NT2/D1 (cell line): Measurements from ENCODE around the gene ZNF467.

Source experiments
- DNase-seq: peaks from one replicate; pipeline ENCODE4 v3.0.0-alpha.2; 2011; ENCODE audit warnings: low read depth, low spot score
- H3K27me3 ChIP-seq: 2 replicates; pipeline ENCODE4 v1.6.0; 2011; ENCODE audit warnings: mild to moderate bottlenecking; ENCODE audit not compliant: insufficient read length, insufficient read depth
- H3K36me3 ChIP-seq: 2 replicates; pipeline ENCODE4 v1.6.1; 2011; ENCODE audit warnings: mild to moderate bottlenecking, low read length, mixed read lengths; ENCODE audit not compliant: insufficient read depth, insufficient read length
- H3K4me1 ChIP-seq: 2 replicates; pipeline ENCODE4 v1.5.1; 2011; ENCODE audit not compliant: insufficient read depth, insufficient read length
- H3K4me3 ChIP-seq: 2 replicates; pipeline ENCODE4 v1.5.1; 2011; ENCODE audit warnings: low read depth; ENCODE audit not compliant: insufficient read length
- H3K9ac ChIP-seq: 2 replicates; pipeline ENCODE4 v1.6.0; 2011; ENCODE audit warnings: low read depth; ENCODE audit not compliant: insufficient read length
- H3K9me3 ChIP-seq: 2 replicates; pipeline ENCODE4 v1.5.1; 2011; ENCODE audit warnings: mild to moderate bottlenecking, low read length; ENCODE audit not compliant: insufficient read depth
- SUZ12 ChIP-seq: IDR thresholded peaks from 2 replicates; pipeline ENCODE4 v1.6.1; 2011; ENCODE audit not compliant: insufficient read length, insufficient read depth; ENCODE audit errors: extremely low read depth
- YY1 ChIP-seq: IDR thresholded peaks from 2 replicates; pipeline ENCODE4 v1.6.1; 2011; ENCODE audit not compliant: insufficient read length, insufficient read depth
- ZNF274 ChIP-seq: IDR thresholded peaks from 2 replicates; pipeline ENCODE4 v1.6.1; 2011; ENCODE audit warnings: mild to moderate bottlenecking, low read depth, low read length

ZNF467 gene

GRCh38 chr7:149751043-149751775 is 22.2 kb downstream of the ZNF467 start:
- H3K4me3 ChIP-seq: no peak overlapping the region
- no peaks in the 10 kb centered on the region for H3K4me1 ChIP-seq
- H3K27me3 ChIP-seq: no peaks in the 10 kb centered on the region
- H3K36me3 ChIP-seq: no peaks in the 10 kb centered on the region
- no peak for TF ChIP-seq YY1
- TF ChIP-seq ZNF274: no peak
- no peak for TF ChIP-seq SUZ12
- peaks cover 6% of the 10 kb centered on the region; the same call in 1 of the 2 replicates for H3K9me3 ChIP-seq
- no peak for DNase-seq
- no peak overlapping the region for H3K9ac ChIP-seq

DNA sequence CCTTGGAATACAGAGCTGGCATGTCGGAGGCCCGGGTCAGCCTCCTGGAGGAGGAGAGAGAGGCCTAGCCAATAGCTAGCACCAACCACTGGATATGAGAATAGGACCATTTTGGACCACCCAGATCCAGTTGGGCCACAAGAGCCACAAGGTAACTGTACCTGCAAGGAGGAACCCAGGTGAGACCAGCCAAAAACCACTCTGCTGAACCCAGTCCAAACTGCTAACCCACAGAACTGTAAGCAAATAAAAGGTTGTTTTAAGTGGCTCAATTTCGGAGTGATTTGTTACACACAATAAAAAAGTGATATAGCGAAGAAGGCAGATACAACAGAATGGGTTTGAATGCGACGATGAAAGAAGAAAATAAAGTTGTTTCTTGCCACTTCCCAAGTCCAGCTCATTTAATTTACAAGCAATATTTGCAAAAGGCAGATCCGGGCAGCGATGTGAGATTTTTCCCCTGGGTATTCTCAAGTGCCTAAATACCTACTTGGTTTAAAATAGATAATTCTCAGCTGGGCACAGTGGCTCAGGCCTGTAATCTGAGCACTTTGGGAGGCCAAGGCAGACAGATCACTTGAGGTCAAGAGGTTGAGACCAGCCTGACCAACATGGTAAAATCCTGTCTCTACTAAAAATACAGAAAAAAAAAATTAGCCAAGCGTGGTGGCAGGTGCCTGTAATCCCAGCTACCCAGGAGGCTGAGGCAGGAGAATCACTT is 23.1 kb downstream of the ZNF467 start:
- DNase-seq: no peak
- TF ChIP-seq SUZ12 (no peak), ZNF274 (no peak), YY1 (no peak)
- no peak overlapping the region for H3K4me3 ChIP-seq
- no peak overlapping the region for H3K9ac ChIP-seq
- H3K4me1 ChIP-seq: no peaks in the 10 kb centered on the region
- peaks cover 6% of the 10 kb centered on the region; the same call in 1 of the 2 replicates for H3K9me3 ChIP-seq
- no peaks in the 10 kb centered on the region for H3K27me3 ChIP-seq
- H3K36me3 ChIP-seq: no peaks in the 10 kb centered on the region

DNA sequence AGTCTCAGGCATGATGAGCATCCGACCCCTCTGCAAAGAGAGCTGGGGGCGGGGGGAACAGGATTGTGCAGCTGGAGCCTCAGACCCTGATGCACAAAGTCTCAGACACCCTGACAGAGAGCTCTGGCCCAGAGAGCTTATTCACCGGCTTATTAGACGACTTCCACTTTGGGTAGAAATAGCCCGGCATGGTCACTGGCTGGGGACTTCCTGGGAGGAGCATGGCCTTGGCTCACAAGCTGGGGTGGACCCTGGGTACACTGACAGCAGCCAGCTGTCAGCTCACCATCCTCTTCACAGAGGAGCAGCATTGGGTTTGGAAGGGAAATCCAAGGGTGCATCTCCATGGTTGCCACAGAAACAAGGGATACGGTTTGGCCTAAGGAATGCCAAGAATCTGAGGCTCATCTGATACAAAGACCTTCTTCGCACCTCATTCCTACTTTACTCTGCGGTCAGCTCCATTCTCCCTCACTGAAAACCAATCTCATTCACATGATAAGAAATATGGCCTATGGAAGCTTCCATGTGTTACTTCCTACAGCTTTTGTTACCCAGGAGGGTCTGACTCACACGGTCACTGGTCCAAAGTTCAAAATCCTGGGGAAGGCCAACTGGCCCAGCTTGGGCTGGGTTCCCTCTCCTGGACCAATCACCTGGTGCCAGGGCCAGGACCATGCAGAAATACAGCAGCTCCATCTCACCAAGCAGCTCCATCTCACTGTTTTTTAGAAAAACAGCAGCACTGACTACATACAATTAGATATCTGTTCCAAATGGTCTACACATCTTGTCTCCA is 25.1 kb downstream of the ZNF467 start:
- Histone ChIP-seq H3K9me3 (peaks cover 6% of the 10 kb centered on the region; the same call in 1 of the 2 replicates), H3K27me3 (no peaks in the 10 kb centered on the region), H3K36me3 (no peaks in the 10 kb centered on the region), H3K9ac (no peak overlapping the region), H3K4me3 (no peak overlapping the region), H3K4me1 (no peaks in the 10 kb centered on the region)
- DNase-seq: no peak
- TF ChIP-seq ZNF274 (no peak), SUZ12 (no peak), YY1 (no peak)

DNA sequence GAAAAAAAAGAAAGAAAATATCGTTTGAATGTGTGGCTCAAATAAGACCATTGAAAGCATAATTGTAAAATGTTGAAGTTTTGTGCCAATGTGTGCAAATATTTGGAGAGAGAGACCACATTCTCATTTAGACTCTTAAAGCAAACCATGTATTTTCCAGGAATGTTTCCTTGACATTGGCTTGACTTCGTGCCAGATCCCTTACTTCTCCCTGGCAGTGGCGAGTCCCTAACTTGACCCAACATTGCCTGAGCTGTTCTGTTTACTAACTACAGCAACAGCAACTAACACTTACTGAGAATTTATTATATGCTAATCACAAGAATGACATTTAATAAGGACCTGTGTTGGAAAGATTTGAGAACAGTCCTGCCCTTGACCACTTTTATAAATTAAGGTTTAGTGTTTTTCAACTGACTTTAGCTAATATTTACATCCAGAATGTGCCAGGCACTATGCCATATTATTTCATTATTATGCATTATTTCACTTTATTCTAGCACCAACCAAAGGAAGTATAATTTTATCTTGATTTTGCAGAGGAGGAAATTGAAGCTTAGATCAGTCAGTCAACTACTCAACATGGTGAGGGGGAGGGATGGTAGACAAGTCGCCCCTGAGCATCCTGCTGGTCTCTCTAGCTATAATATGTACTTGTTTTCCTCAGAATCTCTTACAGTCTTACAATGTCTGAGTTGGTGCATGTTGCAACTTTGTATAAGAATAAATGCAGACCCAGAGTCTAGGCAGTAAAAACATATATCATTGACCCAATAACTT is 29.7 kb downstream of the ZNF467 start:
- H3K36me3 ChIP-seq: no peaks in the 10 kb centered on the region
- H3K4me3 ChIP-seq: no peak overlapping the region
- TF ChIP-seq SUZ12 (no peak), ZNF274 (no peak), YY1 (no peak)
- no peak for DNase-seq
- no peaks in the 10 kb centered on the region for H3K9me3 ChIP-seq
- H3K27me3 ChIP-seq: no peaks in the 10 kb centered on the region
- no peak overlapping the region for H3K9ac ChIP-seq
- H3K4me1 ChIP-seq: no peaks in the 10 kb centered on the region

DNA sequence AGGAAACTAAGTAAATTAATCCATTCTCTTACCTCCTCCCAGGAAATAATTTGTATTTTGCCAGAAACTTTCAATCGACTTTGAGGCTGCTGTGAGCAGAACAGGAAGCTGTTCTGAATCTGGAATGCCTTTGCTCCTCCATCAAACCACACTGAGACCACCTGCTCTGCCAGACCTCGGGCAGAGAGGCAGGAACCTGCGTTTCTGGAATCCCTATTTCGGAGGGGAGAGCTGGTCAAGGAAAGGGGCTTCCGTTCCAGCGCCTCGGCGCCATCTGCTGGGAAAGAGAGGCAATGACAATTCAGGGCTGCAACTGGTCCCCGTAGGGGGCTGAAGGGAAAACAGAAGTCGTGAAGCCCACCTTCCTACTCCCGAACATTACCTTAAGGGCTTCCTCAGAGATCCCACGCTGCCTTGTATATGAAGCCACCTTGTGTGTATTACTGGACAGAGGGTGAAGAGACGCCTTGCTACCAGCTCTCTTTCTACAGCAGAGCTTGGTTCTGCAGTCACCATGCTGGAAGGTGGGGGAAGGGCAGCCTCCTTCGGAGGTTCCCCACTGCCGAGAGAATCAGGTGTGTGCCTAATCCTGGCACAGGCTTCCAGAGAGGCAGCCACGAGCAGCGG is 31.2 kb downstream of the ZNF467 start:
- Histone ChIP-seq H3K4me3 (peak overlapping the region; percentile 16), H3K9ac (peak overlapping the region; percentile 33), H3K27me3 (no peaks in the 10 kb centered on the region), H3K9me3 (no peaks in the 10 kb centered on the region), H3K36me3 (no peaks in the 10 kb centered on the region), H3K4me1 (no peaks in the 10 kb centered on the region)
- DNase-seq: peak; percentile 57
- no peak for TF ChIP-seq SUZ12
- TF ChIP-seq ZNF274: no peak
- TF ChIP-seq YY1: no peak

DNA sequence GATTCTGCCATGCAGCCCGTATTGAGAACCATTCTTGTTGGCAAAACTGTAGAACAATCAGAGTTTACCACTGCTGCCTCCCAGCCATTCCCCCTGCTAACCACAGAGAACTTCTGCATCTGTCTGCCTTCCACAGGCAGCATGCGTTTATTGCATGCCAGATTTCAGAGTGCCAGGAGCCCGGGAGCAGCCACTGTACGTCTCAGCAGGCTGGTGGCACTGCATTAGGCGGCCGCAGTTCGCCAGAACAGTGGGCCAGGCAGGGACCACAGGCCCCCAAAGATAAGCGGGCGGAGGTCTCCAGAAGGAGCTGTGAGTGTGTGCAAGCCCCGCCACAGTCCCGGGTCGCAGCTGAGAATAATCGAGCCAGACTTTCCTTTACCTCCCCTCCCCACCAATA is 31.8 kb downstream of the ZNF467 start:
- Histone ChIP-seq H3K27me3 (no peaks in the 10 kb centered on the region), H3K4me1 (no peaks in the 10 kb centered on the region), H3K36me3 (no peaks in the 10 kb centered on the region), H3K9ac (no peak overlapping the region), H3K9me3 (no peaks in the 10 kb centered on the region), H3K4me3 (no peak overlapping the region)
- no peak for DNase-seq
- TF ChIP-seq YY1: no peak
- TF ChIP-seq ZNF274: no peak
- TF ChIP-seq SUZ12: no peak
